Upper lobe of left lung (tissue), 6 donors: ENCODE data around the gene ITSN1. TPM values are rescaled to one million over a fixed set of nuclear protein-coding genes. Genes with fewer than 3 reads are reported as not detected.
A peak's percentile ranks its signal among the peaks of the same experiment; 100 is the strongest.

ENCODE experiments used
- ATAC-seq, 2 donors: fragments of 200-7000 bp; cut with Tn5 transposase; one replicate each; pipeline ENCODE4 v1.9.1; 2022; ENCODE audit warnings: mild to moderate bottlenecking in 2 of 2, moderate library complexity in 2 of 2; ENCODE audit not compliant: low FRiP score in 2 of 2
- DNase-seq, 2 donors: peaks; one replicate each; pipeline ENCODE4 v3.0.0-alpha.2; 2019 to 2020
- H3K27ac ChIP-seq, 4 donors: fragments of 200-600 bp; sonication (generic); one replicate each; pipeline ENCODE4 v1.5.1; 2016 to 2019
- H3K27me3 ChIP-seq, 4 donors: fragments of 200-600 bp; sonication (generic); one replicate each; pipeline ENCODE4 v1.5.1; 2017 to 2019
- H3K36me3 ChIP-seq, 4 donors: fragments of 200-600 bp; sonication (generic); one replicate each; pipeline ENCODE4 v1.5.1; 2016 to 2019
- H3K4me1 ChIP-seq, 4 donors: fragments of 200-600 bp; sonication (generic); one replicate each; pipeline ENCODE4 v1.5.1; 2018 to 2019
- H3K4me3 ChIP-seq, 4 donors: fragments of 200-600 bp; sonication (generic); one replicate each; pipeline ENCODE4 v1.5.1; 2017 to 2019; ENCODE audit warnings: mild to moderate bottlenecking in 2 of 4, moderate library complexity in 1 of 4
- H3K9me3 ChIP-seq, 4 donors: fragments of 200-600 bp; sonication (generic); one replicate each; pipeline ENCODE4 v1.5.1; 2018 to 2019
- CTCF ChIP-seq, 6 experiments: fragments of 450-650 bp in 4 of 6; fragments of 200-600 bp in 2 of 6; sonication (generic) in 2 of 6; IDR thresholded peaks; one replicate each; pipeline ENCODE4 v1.5.1; 2016 to 2019; ENCODE audit warnings: antibody characterized with exemption in 6 of 6
- EP300 ChIP-seq, 4 donors: sonication (generic); formaldehyde crosslinking; IDR thresholded peaks; one replicate each; pipeline ENCODE4 v1.5.1; 2017; ENCODE audit warnings: antibody characterized with exemption in 4 of 4, control low read depth in 2 of 4
- POLR2A ChIP-seq, 4 donors: fragments of 450-650 bp; IDR thresholded peaks; one replicate each; pipeline ENCODE4 v1.5.1; 2016 to 2017; ENCODE audit warnings: antibody characterized with exemption in 4 of 4, mild to moderate bottlenecking in 2 of 4
- POLR2AphosphoS5 ChIP-seq, 2 donors: sonication (generic); formaldehyde crosslinking; IDR thresholded peaks; one replicate each; pipeline ENCODE4 v1.5.1; 2017; ENCODE audit warnings: antibody characterized with exemption in 2 of 2
- WGBS, 2 donors: methylation state at CpG; one replicate each; pipeline ENCODE4 v1.1.5; 2017 to 2018; 5-methylcytosine and 5-hydroxymethylcytosine counted together
- total RNA-seq, 6 donors: library from RNA; depleted of rRNA in 4 of 6; stranded (reverse); fragments of >200 nt in 4 of 6; gene quantifications; one replicate each; pipeline versions ENCODE4 v1.1.0 to v1.2.1, GENCODE V29; 2016 to 2021
- donor health status: DM: no; HTN: no; CAD: no; lungs with moderate emphysema.
- donor health status: DM: no; HTN: yes; CAD: no; lungs with severe emphysema.

Gene ITSN1
- total RNA-seq, 6 donors from 2014 or later = 19.3 to 103 (median 38.7) TPM

- Histone ChIP-seq H3K27me3 (no peaks in the 10 kb centered on the region), H3K27ac (no peak overlapping the region), H3K4me1 (no peaks in the 10 kb centered on the region), H3K36me3 (no peaks in the 10 kb centered on the region), H3K4me3 (no peak overlapping the region), H3K9me3 (no peaks in the 10 kb centered on the region)
- ATAC-seq = peak in 1 of 2 donors; percentile 39
- 79% methylated on average over 20 of the region's 20 CpGs for WGBS, 2 donors
- TF ChIP-seq POLR2A (IDR thresholded peaks at IDR 0.05) (no peak), EP300 (IDR thresholded peaks at IDR 0.05) (no peak), POLR2AphosphoS5 (IDR thresholded peaks at IDR 0.05) (no peak), CTCF (IDR thresholded peaks at IDR 0.05) (no peak)
- no peak for DNase-seq
Measured at GRCh38 chr21:33884376-33885171, 242.3 kb downstream of the ITSN1 start.

- no peaks in the 10 kb centered on the region for H3K36me3 ChIP-seq
- no peaks in the 10 kb centered on the region for H3K27me3 ChIP-seq
- H3K4me1 ChIP-seq = no peaks in the 10 kb centered on the region
- no peaks in the 10 kb centered on the region for H3K9me3 ChIP-seq
- no peak overlapping the region for H3K4me3 ChIP-seq
- TF ChIP-seq POLR2AphosphoS5 (IDR thresholded peaks at IDR 0.05) (no peak), POLR2A (IDR thresholded peaks at IDR 0.05) (no peak), CTCF (IDR thresholded peaks at IDR 0.05) (no peak), EP300 (IDR thresholded peaks at IDR 0.05) (no peak)
- no peak overlapping the region for H3K27ac ChIP-seq
- DNase-seq (no peak), ATAC-seq (no peak)
- WGBS, 2 donors = 87 to 93% methylated on average over 7 of the region's 7 CpGs
Measured at GRCh38 chr21:33885172-33885514, 242.8 kb downstream of the ITSN1 start.

GRCh38 chr21:33886321-33886720 lies 244.0 kb downstream of the ITSN1 start:
- Histone ChIP-seq H3K36me3 (no peaks in the 10 kb centered on the region), H3K9me3 (no peaks in the 10 kb centered on the region), H3K4me1 (no peaks in the 10 kb centered on the region), H3K27ac (no peak overlapping the region), H3K27me3 (no peaks in the 10 kb centered on the region), H3K4me3 (no peak overlapping the region)
- DNase-seq (no peak), ATAC-seq (no peak)
- TF ChIP-seq CTCF (IDR thresholded peaks at IDR 0.05) (no peak), EP300 (IDR thresholded peaks at IDR 0.05) (no peak), POLR2A (IDR thresholded peaks at IDR 0.05) (no peak), POLR2AphosphoS5 (IDR thresholded peaks at IDR 0.05) (no peak)
- WGBS, 2 donors = 88 to 90% methylated on average over 11 of the region's 11 CpGs

GRCh38 chr21:33890187-33890586 lies 247.9 kb downstream of the ITSN1 start:
- Histone ChIP-seq H3K27ac (no peak overlapping the region), H3K4me3 (no peak overlapping the region), H3K27me3 (no peaks in the 10 kb centered on the region), H3K4me1 (peaks cover 6 to 9% (median 7%) of the 10 kb centered on the region in 4 donors), H3K9me3 (no peaks in the 10 kb centered on the region), H3K36me3 (no peaks in the 10 kb centered on the region)
- no peak for TF ChIP-seq POLR2AphosphoS5 (IDR thresholded peaks at IDR 0.05)
- no peak for TF ChIP-seq POLR2A (IDR thresholded peaks at IDR 0.05)
- no peak for TF ChIP-seq EP300 (IDR thresholded peaks at IDR 0.05)
- no peak for TF ChIP-seq CTCF (IDR thresholded peaks at IDR 0.05)
- no peak for ATAC-seq
- no peak for DNase-seq
- 91 to 93% methylated on average over 5 of the region's 5 CpGs for WGBS, 2 donors

GRCh38 chr21:33892853-33893252 lies 250.6 kb downstream of the ITSN1 start:
- 83 to 91% methylated on average over 8 of the region's 8 CpGs for WGBS, 2 donors
- DNase-seq (no peak), ATAC-seq (no peak)
- no peaks in the 10 kb centered on the region for H3K9me3 ChIP-seq
- no peaks in the 10 kb centered on the region for H3K27me3 ChIP-seq
- H3K27ac ChIP-seq = no peak overlapping the region
- no peak overlapping the region for H3K4me3 ChIP-seq
- no peaks in the 10 kb centered on the region for H3K36me3 ChIP-seq
- TF ChIP-seq EP300 (IDR thresholded peaks at IDR 0.05) = no peak
- TF ChIP-seq POLR2A (IDR thresholded peaks at IDR 0.05) = no peak
- no peak for TF ChIP-seq CTCF (IDR thresholded peaks at IDR 0.05)
- no peak for TF ChIP-seq POLR2AphosphoS5 (IDR thresholded peaks at IDR 0.05)
- H3K4me1 ChIP-seq = peaks cover 6 to 9% (median 7%) of the 10 kb centered on the region in 4 donors
